ENCODE measurements around the gene FARP1.

Gene FARP1

DNA sequence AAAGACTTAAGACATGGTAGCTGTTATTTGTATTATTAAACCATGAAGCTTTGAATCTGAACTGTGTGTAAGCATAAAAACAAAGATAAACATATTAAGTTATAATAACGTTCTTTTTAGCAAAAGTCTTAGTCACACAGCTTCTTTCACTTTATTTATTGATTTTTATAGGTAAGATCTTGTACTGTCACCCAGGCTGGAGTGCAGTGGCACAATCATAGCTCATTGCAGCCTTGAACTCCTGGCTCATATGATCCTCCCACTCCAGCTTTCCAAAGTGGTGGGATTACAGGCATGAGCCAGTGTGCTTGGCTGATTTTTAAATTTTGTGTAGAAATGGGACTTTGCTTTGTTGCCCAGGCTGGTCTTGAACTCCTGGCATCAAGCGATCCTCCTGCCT lies 13.4 kb downstream of the FARP1 start:
- no peak for DNase-seq (ENCODE audit: extremely low spot score)
- CTCF ChIA-PET = no interaction called here
- no peak for TF ChIP-seq CTCF (IDR thresholded peaks at IDR 0.05; ENCODE audit: control extremely low read depth, extremely low read depth, low read depth, missing control alignments)
- POLR2A ChIA-PET = no interaction called here

GRCh38 chr13:98157188-98157587 lies 14.3 kb downstream of the FARP1 start:
- no peak for TF ChIP-seq CTCF (IDR thresholded peaks at IDR 0.05; ENCODE audit: control extremely low read depth, extremely low read depth, low read depth, missing control alignments)
- POLR2A ChIA-PET = no interaction called here
- DNase-seq (ENCODE audit: extremely low spot score) = no peak
- CTCF ChIA-PET = no interaction called here

- no peak for DNase-seq (ENCODE audit: extremely low spot score)
- no peak for TF ChIP-seq CTCF (IDR thresholded peaks at IDR 0.05; ENCODE audit: control extremely low read depth, extremely low read depth, low read depth, missing control alignments)
- POLR2A ChIA-PET = no interaction called here
- CTCF ChIA-PET = interaction anchor here (0.9 kb wide), 1 partner anchor 496 kb away, joined by 4 read pairs; no protein-coding TSS in a partner anchor
These were observed 14.7 kb downstream of the FARP1 start for GRCh38 chr13:98157609-98158008.

DNA sequence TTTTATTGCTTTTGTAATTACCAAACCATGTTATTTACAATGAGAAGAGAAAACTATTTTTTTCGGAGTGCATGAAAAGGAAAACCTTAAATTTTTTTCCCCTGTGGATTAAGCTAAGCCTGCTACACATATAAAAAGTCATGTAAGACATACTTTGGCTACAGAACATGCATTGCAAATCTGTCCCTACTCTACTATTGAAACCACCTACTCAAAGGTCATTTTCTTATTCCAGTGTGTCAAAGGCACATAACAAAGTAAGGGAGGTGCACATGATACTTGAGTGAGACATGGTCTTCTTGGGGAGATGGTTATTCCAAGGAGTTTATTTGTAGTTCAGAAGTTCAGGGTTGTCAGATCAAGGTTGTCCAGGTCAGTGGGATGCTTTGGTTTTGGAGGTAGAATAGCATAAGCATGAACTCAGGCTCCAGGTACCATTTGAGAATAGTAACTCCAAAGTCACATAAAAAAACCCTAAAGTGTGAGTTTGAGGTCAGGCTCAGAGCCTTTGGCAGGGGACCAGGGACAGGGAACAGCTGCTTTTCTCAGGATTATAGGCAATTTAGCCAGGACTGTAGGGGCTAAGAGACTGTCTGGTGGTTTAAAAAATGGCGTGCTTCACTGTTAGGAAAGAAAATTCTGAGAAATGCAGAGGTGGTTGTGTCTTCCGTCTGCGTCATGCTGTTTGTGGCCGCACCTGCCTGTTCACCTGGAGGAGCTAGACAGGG lies 15.4 kb downstream of the FARP1 start:
- no peak for TF ChIP-seq CTCF (IDR thresholded peaks at IDR 0.05; ENCODE audit: control extremely low read depth, extremely low read depth, low read depth, missing control alignments)
- DNase-seq (ENCODE audit: extremely low spot score) = no peak
- ChIA-PET POLR2A (no interaction called here), CTCF (interaction anchor here (0.9 kb wide), 1 partner anchor 495 kb away, joined by 4 read pairs; no protein-coding TSS in a partner anchor)

DNA sequence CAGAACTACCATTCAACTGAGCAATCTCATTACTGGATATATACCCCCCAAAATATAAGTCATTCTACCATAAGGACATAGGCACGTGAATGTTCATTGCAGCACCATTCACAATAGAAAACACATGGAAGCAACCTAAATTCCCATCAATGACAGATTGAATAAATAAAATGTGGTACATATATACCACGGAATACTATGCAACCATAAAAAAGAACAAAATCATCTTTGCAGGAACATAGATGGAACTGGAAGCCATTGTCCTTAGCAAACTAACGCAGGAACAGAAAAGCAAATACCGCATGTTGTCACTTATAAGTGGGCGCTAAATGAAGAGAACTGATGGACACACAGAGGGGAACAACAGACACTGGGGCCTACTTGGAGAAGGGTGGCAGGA lies 20.0 kb downstream of the FARP1 start:
- ChIA-PET POLR2A (no interaction called here), CTCF (no interaction called here)
- no peak for TF ChIP-seq CTCF (IDR thresholded peaks at IDR 0.05; ENCODE audit: control extremely low read depth, extremely low read depth, low read depth, missing control alignments)
- no peak for DNase-seq (ENCODE audit: extremely low spot score)

GRCh38 chr13:98169331-98169730 lies 26.4 kb downstream of the FARP1 start:
- TF ChIP-seq CTCF (IDR thresholded peaks at IDR 0.05; ENCODE audit: control extremely low read depth, extremely low read depth, low read depth, missing control alignments) = no peak
- DNase-seq (ENCODE audit: extremely low spot score) = no peak
- ChIA-PET POLR2A (no interaction called here), CTCF (no interaction called here)
